ENCODE results near the gene PUS7L. TPM values are rescaled to one million over a fixed set of nuclear protein-coding genes. Genes with fewer than 3 reads are reported as not detected.

Gene PUS7L
- total RNA-seq, 1 experiment from 2014 or later: 11.9 TPM

Other genes starting within 250 kb of the PUS7L start
- 0.81 and 0.90 TPM in 2 replicates for gene ADAMTS20, start 206.6 kb downstream of the PUS7L start, total RNA-seq (2014; rRNA removed; shearing (Covaris generic))
- 4.5 and 5.7 TPM in 2 replicates for gene IRAK4, start 161 bp upstream of the PUS7L start, total RNA-seq (2014; rRNA removed; shearing (Covaris generic))
- 37.1 and 55.0 TPM in 2 replicates for gene TWF1, start 47.5 kb upstream of the PUS7L start, total RNA-seq (2014; rRNA removed; shearing (Covaris generic))
- 0.52 and 0.90 TPM in 2 replicates for gene TMEM117, start 77.3 kb upstream of the PUS7L start, total RNA-seq (2014; rRNA removed; shearing (Covaris generic))